Heart left ventricle (tissue), 16 donors: ENCODE measurements around the gene KLHL29. TPM values are rescaled to one million over a fixed set of nuclear protein-coding genes. Genes with fewer than 3 reads are reported as not detected.
A peak's percentile ranks its signal among the peaks of the same experiment; 100 is the strongest.

Experiments used
- ATAC-seq, 4 donors: fragments of 200-7000 bp; cut with Tn5 transposase; one replicate each; pipeline ENCODE4 v1.9.1; 2020 to 2022; ENCODE audit warnings: moderate library complexity in 4 of 4, mild to moderate bottlenecking in 3 of 4, moderate number of reproducible peaks in 1 of 4
- DNase-seq, 5 donors: peaks; one replicate each; pipeline ENCODE4 v3.0.0-alpha.2; 2020
- H3K27ac ChIP-seq, 12 donors: fragments of 200-600 bp; sonication (generic) in 4 of 12; one replicate each; pipeline versions ENCODE4 v1.5.0 to v1.8.0; 2016 to 2022; ENCODE audit warnings: mild to moderate bottlenecking in 2 of 12
- H3K27me3 ChIP-seq, 9 donors: fragments of 200-600 bp; sonication (generic) in 2 of 9; one replicate each; pipeline versions ENCODE4 v1.5.1 to v1.8.0; 2016 to 2022; ENCODE audit warnings: mild to moderate bottlenecking in 3 of 9
- H3K36me3 ChIP-seq, 9 donors: fragments of 200-600 bp; sonication (generic) in 2 of 9; one replicate each; pipeline versions ENCODE4 v1.5.0 to v1.8.0; 2018 to 2022; ENCODE audit warnings: mild to moderate bottlenecking in 2 of 9
- H3K4me1 ChIP-seq, 12 donors: fragments of 200-600 bp; sonication (generic) in 4 of 12; one replicate each; pipeline versions ENCODE4 v1.5.0 to v1.8.0; 2016 to 2022; ENCODE audit warnings: mild to moderate bottlenecking in 3 of 12
- H3K4me3 ChIP-seq, 12 donors: fragments of 200-600 bp; sonication (generic) in 4 of 12; one replicate each; pipeline versions ENCODE4 v1.5.0 to v1.8.0; 2017 to 2022; ENCODE audit warnings: mild to moderate bottlenecking in 9 of 12, moderate library complexity in 4 of 12
- H3K9me3 ChIP-seq, 12 donors: fragments of 200-600 bp; sonication (generic) in 4 of 12; one replicate each; pipeline versions ENCODE4 v1.5.0 to v1.8.0; 2016 to 2022; ENCODE audit warnings: mild to moderate bottlenecking in 1 of 12
- POLR2A ChIP-seq, 2 donors: fragments of 450-650 bp; IDR thresholded peaks; one replicate each; pipeline ENCODE4 v1.6.1; 2017; ENCODE audit warnings: antibody characterized with exemption in 2 of 2, mild to moderate bottlenecking in 2 of 2, moderate library complexity in 2 of 2
- WGBS, 4 donors: extraction: QIAGEN DNeasy Blood & Tissue Kit in 2 of 4; methylation state at CpG; one replicate each; pipeline versions ENCODE4 v1.1.5 to v1.1.7; 2013 to 2018; 5-methylcytosine and 5-hydroxymethylcytosine counted together
- intact Hi-C, 10 donors: fragments of 100-400 bp; cut with DNase I; formaldehyde crosslinking; loops; one replicate each; pipeline versions ENCODE4 v1.11.1 to v1.14.2; 2022
- polyA plus RNA-seq, 2 donors: library from polyadenylated mRNA; stranded (reverse); fragments of 200-250 nt; gene quantifications; one replicate each; pipeline ENCODE4 v1.2.3, GENCODE V29; 2013
- total RNA-seq, 9 donors: library from RNA; depleted of rRNA in 2 of 9; stranded (reverse); fragments of >200 nt in 2 of 9; fragmentation: NEBNext Ultra II Directional in 3 of 9; extraction: Animal tissue kit (Norgen Biotek cat#: 25700) in 3 of 9; gene quantifications; one replicate each; pipeline versions ENCODE4 v1.1.0 to v1.2.4, GENCODE V29; 2016 to 2023
- TF ChIP-seq, protein P1 (sequence below), 12 donors: fragments of 200-600 bp; sonication (generic) in 4 of 12; IDR thresholded peaks; one replicate each; pipeline versions ENCODE4 v1.5.0 to v1.8.0; 2018 to 2022; ENCODE audit warnings: antibody characterized with exemption in 12 of 12, mild to moderate bottlenecking in 5 of 12
- donor health status: ischemic (EF 13 %, LVEDD 7.1; RV severe dilation, severe dysfunction).
- donor health status: healthy with polysubstance abuse.
- donor health status: DM: no; HTN: yes; CAD: no.
- donor health status: DM: no; HTN: no; CAD: no.
- donor health status: ischemic (EF 25% LVEDD 6.9; RV normal size, moderate dysfunction).
- donor health status: ischemic (EF 25% LVEDD 5.7; RV mildly dilated, moderate dysfunction).
- donor health status: healthy.
- donor health status: DM: yes; HTN: yes; CAD: no.
- donor health status: ischemic (EF 35%, LVEDD 5.7; RV mildly dilated, moderate dysfunction).
- donor health status: nonischemic (EF 11% LVEDD 7.7; RV severe dilation, severe dysfunction).
- donor health status: DM: yes; HTN: yes; CAD: no.
- donor health status: PGD.
- donor health status: ischemic (EF 29% LVEDD 5.4; RV normal size, mild dysfunction).
- donor health status: nonischemic (EF 23%, LVEDD 6.1; RV moderate dilation, normal function).

KLHL29 gene
- total and polyA plus RNA-seq, 11 donors, result 0.74 to 2.7 (median 1.1) TPM

GRCh38 chr2:23551875-23552274, 166.9 kb downstream of the KLHL29 start:
- Histone ChIP-seq H3K36me3 (no peaks in the 10 kb centered on the region), H3K4me3 (no peak overlapping the region), H3K4me1 (peaks cover 0 to 28% (median 6%) of the 10 kb centered on the region in 12 donors), H3K9me3 (no peaks in the 10 kb centered on the region), H3K27me3 (no peaks in the 10 kb centered on the region), H3K27ac (no peak overlapping the region)
- intact Hi-C loops, result loop anchor here in 1 of 10 donors (10.0 kb wide), 1 partner anchor 137 kb away; no protein-coding TSS in a partner anchor
- DNase-seq, result no peak
- TF ChIP-seq, protein P1, sequence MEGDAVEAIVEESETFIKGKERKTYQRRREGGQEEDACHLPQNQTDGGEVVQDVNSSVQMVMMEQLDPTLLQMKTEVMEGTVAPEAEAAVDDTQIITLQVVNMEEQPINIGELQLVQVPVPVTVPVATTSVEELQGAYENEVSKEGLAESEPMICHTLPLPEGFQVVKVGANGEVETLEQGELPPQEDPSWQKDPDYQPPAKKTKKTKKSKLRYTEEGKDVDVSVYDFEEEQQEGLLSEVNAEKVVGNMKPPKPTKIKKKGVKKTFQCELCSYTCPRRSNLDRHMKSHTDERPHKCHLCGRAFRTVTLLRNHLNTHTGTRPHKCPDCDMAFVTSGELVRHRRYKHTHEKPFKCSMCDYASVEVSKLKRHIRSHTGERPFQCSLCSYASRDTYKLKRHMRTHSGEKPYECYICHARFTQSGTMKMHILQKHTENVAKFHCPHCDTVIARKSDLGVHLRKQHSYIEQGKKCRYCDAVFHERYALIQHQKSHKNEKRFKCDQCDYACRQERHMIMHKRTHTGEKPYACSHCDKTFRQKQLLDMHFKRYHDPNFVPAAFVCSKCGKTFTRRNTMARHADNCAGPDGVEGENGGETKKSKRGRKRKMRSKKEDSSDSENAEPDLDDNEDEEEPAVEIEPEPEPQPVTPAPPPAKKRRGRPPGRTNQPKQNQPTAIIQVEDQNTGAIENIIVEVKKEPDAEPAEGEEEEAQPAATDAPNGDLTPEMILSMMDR (IDR thresholded peaks at IDR 0.05), result no peak
- no peak for TF ChIP-seq POLR2A (IDR thresholded peaks at IDR 0.05)
- ATAC-seq, result no peak
- WGBS, 4 donors, result 84 to 89% (median 87%) methylated on average over 5 of the region's 5 CpGs

GRCh38 chr2:23553561-23553960, 168.6 kb downstream of the KLHL29 start:
- Histone ChIP-seq H3K9me3 (no peaks in the 10 kb centered on the region), H3K27me3 (no peaks in the 10 kb centered on the region), H3K4me1 (peaks cover 0 to 27% (median 6%) of the 10 kb centered on the region in 12 donors), H3K4me3 (no peak overlapping the region), H3K27ac (peak overlapping the region in 9 of 12 donors; percentile 13 to 72 (median 47)), H3K36me3 (no peaks in the 10 kb centered on the region)
- 94 to 97% (median 95%) methylated on average over 10 of the region's 10 CpGs for WGBS, 4 donors
- DNase-seq, result peak in 1 of 5 donors; percentile 51
- no peak for TF ChIP-seq POLR2A (IDR thresholded peaks at IDR 0.05)
- TF ChIP-seq, protein P1 (IDR thresholded peaks at IDR 0.05), result no peak
- intact Hi-C loops, result loop anchor here in 1 of 10 donors (10.0 kb wide), 1 partner anchor 139 kb away; no protein-coding TSS in a partner anchor
- ATAC-seq, result no peak

DNA sequence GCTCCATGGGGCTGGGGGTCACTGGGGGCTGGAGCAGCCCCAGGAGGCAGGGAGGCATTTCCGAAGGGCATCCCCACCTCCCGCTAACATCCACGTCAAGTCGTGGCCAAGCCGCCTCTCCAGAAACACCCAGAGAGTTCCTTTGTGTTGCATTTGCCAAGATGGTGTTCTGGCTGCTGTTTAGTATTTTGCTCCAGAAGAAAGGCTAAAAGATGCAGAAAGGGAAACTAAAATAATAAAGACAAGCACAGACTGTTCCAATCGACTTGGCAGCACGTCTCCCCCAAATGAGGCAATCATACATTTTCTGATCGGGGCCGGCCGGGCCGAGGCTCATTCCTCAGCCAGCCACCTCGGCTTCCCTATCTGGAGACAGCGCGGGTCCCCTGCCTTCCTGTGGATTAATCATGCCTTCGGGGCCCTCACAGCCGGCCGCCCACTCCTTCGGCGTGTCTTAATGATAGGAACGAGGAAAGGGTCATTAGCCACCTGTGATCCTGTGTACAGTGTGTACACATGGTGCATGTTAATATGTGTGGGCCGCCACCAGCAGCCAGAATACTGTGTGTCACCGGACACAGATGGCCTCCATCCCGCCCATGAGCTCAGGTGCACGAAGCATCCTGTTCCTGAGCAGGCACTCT, 169.2 kb downstream of the KLHL29 start:
- intact Hi-C loops, result loop anchor here in 1 of 10 donors (10.0 kb wide), 1 partner anchor 139 kb away; no protein-coding TSS in a partner anchor
- H3K9me3 ChIP-seq, result no peaks in the 10 kb centered on the region
- peak; percentile 61 to 82 (median 65) for ATAC-seq
- H3K27ac ChIP-seq, result peak overlapping the region in 10 of 12 donors; percentile 9 to 72 (median 46)
- WGBS, 4 donors, result 77 to 89% (median 81%) methylated on average over 24 of the region's 24 CpGs
- H3K36me3 ChIP-seq, result no peaks in the 10 kb centered on the region
- H3K27me3 ChIP-seq, result no peaks in the 10 kb centered on the region
- DNase-seq, result peak in 4 of 5 donors; percentile 38 to 74 (median 64)
- peaks cover 0 to 22% (median 5%) of the 10 kb centered on the region in 12 donors for H3K4me1 ChIP-seq
- TF ChIP-seq, protein P1 (IDR thresholded peaks at IDR 0.05), result no peak
- no peak for TF ChIP-seq POLR2A (IDR thresholded peaks at IDR 0.05)
- no peak overlapping the region for H3K4me3 ChIP-seq

GRCh38 chr2:23555944-23556343, 171.0 kb downstream of the KLHL29 start:
- intact Hi-C loops, result loop anchor here in 1 of 10 donors (10.0 kb wide), 1 partner anchor 141 kb away; no protein-coding TSS in a partner anchor
- no peaks in the 10 kb centered on the region for H3K9me3 ChIP-seq
- no peak overlapping the region for H3K4me3 ChIP-seq
- H3K36me3 ChIP-seq, result no peaks in the 10 kb centered on the region
- 84 to 89% (median 86%) methylated on average over 11 of the region's 11 CpGs for WGBS, 4 donors
- TF ChIP-seq, protein P1 (IDR thresholded peaks at IDR 0.05), result no peak
- TF ChIP-seq POLR2A (IDR thresholded peaks at IDR 0.05), result no peak
- no peak overlapping the region for H3K27ac ChIP-seq
- ATAC-seq (no peak), DNase-seq (peak in 1 of 5 donors; percentile 27)
- H3K4me1 ChIP-seq, result peaks cover 0 to 15% (median 0%) of the 10 kb centered on the region in 12 donors
- H3K27me3 ChIP-seq, result no peaks in the 10 kb centered on the region
